HG03442 (cell line): Measurements from ENCODE around the gene KLF17.

ENCODE experiments used
- ATAC-seq: cut with Tn5 transposase; IDR thresholded peaks from one replicate; pipeline ENCODE4 v1.9.1; 2021; ENCODE audit warnings: mild to moderate bottlenecking, moderate library complexity; ENCODE audit not compliant: unreplicated experiment

KLF17 gene

GRCh38 chr1:44118682-44119081, at the start of gene KLF17:
TSS of gene KLF17 (plus strand) at chr1:44118821. CDS start at chr1:44118908, 87 bp downstream.
- ATAC-seq, result no peak

DNA sequence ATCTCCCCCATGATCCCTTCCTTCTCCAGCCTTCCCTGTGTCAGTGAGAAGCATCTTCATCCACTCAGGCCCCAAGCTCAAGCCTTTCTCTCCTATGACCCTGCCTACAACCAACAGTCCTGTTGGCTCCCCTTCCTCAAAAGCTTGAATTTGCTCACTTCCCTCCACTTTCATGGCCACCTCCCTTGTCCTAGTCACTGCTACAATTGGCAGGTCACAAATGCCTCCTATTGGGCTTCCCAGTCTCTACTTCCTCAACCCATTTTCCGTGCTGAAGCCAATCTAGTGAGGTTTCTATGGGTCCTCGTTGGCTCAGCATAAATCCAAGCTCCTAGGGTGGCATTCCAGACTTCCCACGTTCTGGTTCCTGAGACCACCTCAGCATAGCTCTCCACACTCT, 47.2 kb upstream of the KLF17 start:
- ATAC-seq, result no peak

- ATAC-seq, result no peak
These were observed 46.4 kb upstream of the KLF17 start for GRCh38 chr1:44072204-44072603.

DNA sequence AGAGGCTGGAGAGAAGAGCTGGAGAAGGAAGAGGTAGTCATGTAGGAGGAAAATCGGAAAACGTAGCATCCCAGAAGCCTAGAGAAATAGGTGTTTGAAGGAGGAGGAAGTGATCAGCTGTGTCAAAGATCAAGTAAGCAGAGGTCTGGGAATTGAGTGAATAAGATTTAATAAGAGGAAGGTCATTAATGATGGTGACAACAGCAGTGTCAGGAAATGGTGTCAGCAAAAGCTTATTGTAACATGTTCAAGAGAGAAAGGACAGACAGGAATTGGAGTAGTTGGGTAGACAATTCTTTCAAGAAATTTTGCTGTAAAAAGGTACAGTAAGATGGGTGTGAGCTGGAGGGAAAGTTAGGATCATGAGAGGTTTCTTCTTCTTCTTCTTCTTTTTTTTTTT, 45.8 kb upstream of the KLF17 start:
- ATAC-seq, result no peak

DNA sequence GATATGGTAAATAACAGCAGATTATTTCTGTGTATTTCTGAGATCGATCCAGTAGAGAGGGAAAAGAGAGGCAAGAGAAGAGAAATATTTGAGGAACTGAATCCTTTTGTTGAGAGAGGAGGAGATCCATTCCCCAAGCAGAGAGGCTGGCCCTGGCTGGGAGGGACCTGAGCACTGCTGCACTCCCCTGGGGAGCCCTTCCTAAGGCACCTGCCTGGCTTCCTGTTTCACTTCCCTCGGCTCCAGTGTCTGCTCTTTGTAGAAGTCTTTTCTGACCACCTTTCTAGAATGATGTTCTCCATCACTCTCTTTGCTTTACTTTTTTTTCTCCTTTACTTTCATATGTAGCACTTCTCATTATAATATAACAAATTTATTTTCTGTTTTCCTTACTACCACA, 45.1 kb upstream of the KLF17 start:
- no peak for ATAC-seq

DNA sequence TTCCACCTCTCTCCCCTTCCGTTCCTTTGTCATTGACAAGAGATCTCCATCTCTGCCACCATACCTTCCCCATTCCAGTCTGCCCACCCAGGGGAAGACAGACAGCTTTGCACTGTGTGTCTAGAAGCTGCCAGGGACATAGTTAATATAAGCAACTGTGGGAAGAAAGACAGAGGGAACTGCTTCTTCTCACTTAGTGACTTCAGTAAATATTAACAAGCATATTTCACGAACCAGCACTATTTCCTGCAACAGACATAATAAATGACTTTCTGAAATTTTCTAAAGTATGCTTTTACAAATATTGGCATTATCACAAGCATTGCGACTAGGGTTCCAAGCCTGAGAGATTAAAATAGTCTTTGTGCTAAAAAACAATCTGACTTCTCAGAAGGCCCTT, 44.2 kb upstream of the KLF17 start:
- no peak for ATAC-seq

- ATAC-seq, result no peak
These were observed 42.6 kb upstream of the KLF17 start for GRCh38 chr1:44076066-44076465.

- ATAC-seq, result no peak
These were observed 41.2 kb upstream of the KLF17 start for GRCh38 chr1:44077421-44077820.

GRCh38 chr1:44078104-44078503, 40.5 kb upstream of the KLF17 start:
- ATAC-seq, result no peak

- no peak for ATAC-seq
These were observed 39.1 kb upstream of the KLF17 start for GRCh38 chr1:44079566-44079965.

GRCh38 chr1:44084998-44085675, 33.5 kb upstream of the KLF17 start:
- ATAC-seq, result no peak

DNA sequence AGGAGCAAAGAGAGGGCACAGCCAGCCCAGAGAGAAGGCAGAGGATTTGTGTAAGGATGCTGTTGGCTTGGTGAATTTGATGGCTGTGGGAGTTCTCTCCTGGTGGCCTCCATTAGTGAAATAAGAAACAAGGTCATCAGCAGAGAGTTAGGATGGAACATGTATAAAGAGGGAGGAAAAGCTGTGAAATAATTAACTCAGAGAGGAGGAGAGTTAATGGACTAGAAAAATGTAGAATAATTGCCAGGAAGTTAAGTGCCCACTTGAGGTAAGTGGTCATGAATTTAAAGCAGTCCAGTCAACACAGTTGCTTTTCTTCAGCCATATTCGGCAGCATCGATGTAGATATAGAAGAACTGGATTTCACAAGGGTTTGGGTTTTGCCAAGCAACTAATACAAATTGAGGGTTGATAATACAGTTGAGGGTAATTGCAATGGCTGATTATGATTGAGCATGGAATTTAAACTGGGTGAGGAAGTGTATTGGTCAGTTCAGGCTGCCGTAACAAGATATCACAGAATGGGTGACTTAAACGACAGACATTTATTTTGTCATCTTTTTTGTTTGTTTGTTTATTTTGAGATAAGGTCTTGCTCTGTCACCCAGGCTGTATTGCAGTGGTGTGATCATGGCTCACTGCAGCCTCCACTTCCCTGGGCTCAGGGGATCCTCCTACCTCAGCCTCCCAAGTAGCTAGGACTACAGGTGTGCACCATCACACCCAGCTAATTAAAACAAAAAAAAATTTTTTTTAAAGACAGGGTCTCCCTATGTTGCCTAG, 31.7 kb upstream of the KLF17 start:
- no peak for ATAC-seq

GRCh38 chr1:44089371-44090048, 29.1 kb upstream of the KLF17 start:
- ATAC-seq, result no peak

DNA sequence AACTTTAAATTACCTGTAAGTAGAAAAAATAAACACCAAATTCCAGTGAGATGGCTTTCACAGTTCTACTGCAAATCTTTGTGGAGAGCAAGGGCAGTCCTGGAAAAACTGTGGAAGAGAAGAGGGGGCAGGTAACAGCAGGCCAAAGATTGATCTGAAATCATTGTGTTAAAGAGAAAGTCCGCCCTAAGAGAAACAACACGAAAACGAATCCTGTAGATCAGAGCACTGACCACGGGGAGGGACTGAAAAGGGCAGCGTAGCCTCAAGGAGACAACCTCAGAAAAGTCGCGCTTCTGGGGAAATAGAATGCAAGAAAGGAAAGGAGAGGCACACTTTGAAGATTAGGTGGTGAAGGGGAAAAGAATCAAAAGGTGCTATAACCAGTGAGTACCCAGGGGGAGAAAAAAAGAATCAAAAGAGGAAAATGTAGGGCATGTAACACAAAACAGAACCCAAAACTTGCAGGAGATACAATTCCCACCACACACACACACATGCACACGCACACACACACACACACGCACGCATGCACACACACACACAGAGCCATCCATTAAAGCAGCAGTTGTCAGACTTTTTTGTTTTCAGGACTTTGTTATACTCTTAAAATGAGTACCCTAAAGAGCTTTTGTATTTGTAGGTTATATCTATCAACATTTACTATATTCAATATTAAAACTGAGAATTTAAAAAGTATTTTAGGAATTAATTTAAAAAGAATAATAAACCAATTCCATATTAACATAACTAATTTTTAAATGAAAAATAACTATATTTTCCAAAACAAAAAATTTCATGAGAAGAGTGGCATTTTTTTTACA, 28.0 kb upstream of the KLF17 start:
- ATAC-seq, result no peak

DNA sequence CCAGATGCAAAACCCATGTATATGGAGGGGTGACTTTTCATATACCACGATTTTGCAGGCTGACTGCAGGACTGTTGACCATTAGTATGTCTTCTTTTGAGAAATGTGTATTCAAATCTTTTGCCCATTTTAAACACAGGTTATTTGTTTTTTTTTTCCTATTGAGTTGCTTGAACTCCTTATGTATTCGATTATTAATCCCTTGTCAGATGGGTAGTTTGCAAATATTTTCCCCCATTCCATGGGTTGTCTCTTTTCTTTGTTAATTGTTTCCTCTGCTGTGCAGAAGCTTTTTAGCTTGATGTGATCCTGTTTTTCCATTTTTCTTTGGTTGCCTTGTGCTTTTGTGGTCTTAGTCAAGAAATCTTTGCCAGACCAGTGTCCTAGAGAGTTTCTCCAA, 24.6 kb upstream of the KLF17 start:
- no peak for ATAC-seq

DNA sequence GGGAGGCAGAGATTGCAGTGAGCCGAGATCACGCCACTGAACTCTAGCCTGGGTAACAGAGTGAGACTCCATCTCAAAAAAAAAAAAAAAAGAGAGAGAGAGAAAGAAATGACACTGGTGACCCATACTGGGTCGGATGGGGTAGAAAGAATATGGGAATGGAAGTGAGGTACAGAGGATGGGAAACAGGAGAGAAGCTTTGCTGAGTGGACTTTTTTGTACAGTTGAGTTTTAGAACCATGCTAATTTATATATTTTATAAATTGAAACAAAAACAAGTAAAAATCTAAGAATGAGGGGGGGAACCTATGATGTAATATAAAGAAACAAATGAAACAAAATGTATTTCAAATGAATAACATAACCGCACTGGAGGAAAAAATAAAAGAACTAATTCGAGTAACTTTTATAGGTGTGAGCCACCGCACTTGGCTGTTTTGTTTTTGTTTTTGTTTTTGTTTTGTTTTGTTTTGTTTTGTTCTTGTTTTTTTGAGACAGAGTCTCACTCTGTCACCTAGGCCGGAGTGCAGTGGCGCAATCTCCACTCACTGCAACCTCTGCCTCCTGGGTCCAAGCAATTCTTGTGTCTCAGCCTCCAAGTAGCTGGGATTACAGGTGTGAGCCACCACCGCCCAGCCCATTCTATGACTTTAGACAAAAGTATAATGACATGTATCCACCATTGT, 18.3 kb upstream of the KLF17 start:
- ATAC-seq, result no peak

DNA sequence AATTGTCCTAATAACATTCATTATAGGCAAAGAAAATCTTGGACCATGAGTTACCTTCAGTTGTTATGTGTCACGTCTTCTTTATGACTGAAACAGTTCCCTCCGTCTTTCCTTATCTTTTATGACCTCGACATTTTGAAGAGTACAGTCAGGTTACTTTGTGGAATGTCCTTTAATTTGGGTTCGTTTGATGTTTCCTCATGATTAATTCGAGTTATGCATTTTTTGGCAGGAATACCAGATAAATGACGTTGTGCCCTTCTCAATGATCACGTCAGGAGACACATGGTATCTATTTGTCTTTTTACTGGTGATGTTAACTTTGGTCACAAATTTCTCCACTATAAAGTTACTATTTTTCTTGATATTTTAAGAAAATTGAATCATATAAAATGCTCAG, 17.3 kb upstream of the KLF17 start:
- no peak for ATAC-seq

DNA sequence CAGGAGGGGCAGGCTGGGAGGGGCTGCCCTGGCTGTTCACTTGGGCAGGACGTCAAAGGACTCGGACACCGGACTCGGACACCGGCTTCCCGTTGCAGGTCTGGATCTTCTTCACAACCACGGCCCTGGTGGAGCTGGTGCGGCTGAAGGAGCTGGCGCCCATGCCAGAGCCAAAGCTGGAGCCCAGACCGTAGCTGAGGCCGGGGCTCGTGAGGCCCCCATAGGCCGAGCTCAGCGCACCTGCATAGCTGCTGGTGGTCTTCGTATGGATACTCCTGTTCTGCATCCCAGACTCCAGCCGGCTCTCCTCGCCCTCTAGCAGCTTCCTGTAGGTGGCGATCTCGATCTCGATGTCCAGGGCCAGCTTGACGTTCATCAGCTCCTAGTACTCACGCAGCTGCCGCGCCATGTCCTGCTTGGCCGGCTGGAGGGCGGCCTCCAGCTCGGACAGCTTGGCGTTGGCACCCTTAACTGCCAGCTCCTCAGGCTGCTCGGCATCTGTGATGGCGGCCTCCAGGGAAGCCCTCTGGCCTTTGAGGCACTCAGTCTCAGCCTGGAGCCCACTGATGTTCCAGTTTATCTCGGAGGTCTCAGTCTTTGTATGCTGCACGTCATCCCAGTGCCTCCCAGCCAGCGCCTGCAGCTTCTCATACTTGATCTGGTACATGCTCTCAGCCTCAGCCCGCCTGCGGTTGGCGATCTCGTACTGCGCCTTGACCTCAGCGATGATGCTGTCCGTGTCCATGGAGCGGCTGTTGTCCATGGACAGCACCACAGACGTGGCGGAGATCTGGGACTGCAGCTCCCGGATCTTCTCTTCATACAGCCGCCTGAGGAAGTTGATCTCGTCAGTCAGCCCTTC, 15.1 kb upstream of the KLF17 start:
- no peak for ATAC-seq

DNA sequence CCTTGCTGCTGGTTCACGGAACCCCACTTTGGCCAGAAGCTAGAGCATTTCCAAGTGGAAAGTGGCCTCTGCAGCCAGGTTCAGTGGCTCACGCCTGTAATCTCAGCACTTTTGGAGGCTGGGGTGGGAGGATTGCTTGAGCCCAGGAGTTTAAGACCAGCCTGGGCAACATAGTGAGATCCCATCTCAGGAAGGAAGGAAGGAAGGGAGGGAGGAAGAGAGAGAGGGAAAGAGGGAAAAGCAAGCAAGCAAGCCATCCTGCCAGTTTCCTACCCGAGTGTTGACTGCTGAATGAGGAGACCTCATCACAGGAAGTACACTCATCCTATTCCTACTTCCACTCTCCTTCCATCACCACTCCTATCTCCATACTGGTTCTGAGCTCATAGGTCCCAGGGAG, 12.8 kb upstream of the KLF17 start:
- no peak for ATAC-seq

GRCh38 chr1:44108241-44108640, 10.4 kb upstream of the KLF17 start:
- ATAC-seq, result no peak
